HepG2 (cell line): ENCODE data around the gene FAM167B. TPM values are rescaled to one million over a fixed set of nuclear protein-coding genes. Genes with fewer than 3 reads are reported as not detected.
A peak's percentile ranks its signal among the peaks of the same experiment; 100 is the strongest.

ENCODE experiments used
- ATF7 ChIP-seq, 2 experiments: fragments of 450-650 bp in 1 of 2; sonication (generic) in 1 of 2; formaldehyde crosslinking in 1 of 2; IDR thresholded peaks; 2 replicates each; pipeline versions ENCODE4 v1.4.0 to v1.6.1; 2016 to 2020; ENCODE audit warnings: antibody characterized with exemption in 1 of 2, mild to moderate bottlenecking in 1 of 2, missing genetic modification reagents in 1 of 2
- CC2D1A ChIP-seq: sonication (generic); formaldehyde crosslinking; IDR thresholded peaks from 2 replicates; pipeline ENCODE4 v1.8.1; 2023; ENCODE audit warnings: mild to moderate bottlenecking, missing genetic modification reagents
- DZIP1 ChIP-seq: sonication (generic); formaldehyde crosslinking; IDR thresholded peaks from 2 replicates; pipeline ENCODE4 v1.5.0; 2020; ENCODE audit warnings: mild to moderate bottlenecking, missing genetic modification reagents
- PHF8 ChIP-seq: sonication (generic); formaldehyde crosslinking; IDR thresholded peaks from 2 replicates; pipeline ENCODE4 v1.5.0; 2020; ENCODE audit warnings: missing genetic modification reagents
- SP140L ChIP-seq: sonication (generic); formaldehyde crosslinking; IDR thresholded peaks from 2 replicates; pipeline ENCODE4 v1.4.0; 2020; ENCODE audit warnings: missing genetic modification reagents, borderline replicate concordance
- TP53 ChIP-seq: sonication (generic); formaldehyde crosslinking; conservative IDR thresholded peaks from 2 replicates; pipeline ENCODE4 v1.4.0; 2020; ENCODE audit warnings: missing genetic modification reagents
- ZBED4 ChIP-seq: sonication (generic); formaldehyde crosslinking; IDR thresholded peaks from 2 replicates; pipeline ENCODE4 v1.4.0; 2020; ENCODE audit warnings: missing genetic modification reagents, borderline replicate concordance
- ZBTB20 ChIP-seq: sonication (generic); formaldehyde crosslinking; IDR thresholded peaks from 2 replicates; pipeline ENCODE4 v1.8.1; 2023; ENCODE audit warnings: missing genetic modification reagents, low read depth, mild to moderate bottlenecking, borderline replicate concordance
- ZBTB37 ChIP-seq: sonication (generic); formaldehyde crosslinking; IDR thresholded peaks from 2 replicates; pipeline ENCODE4 v1.4.0; 2020; ENCODE audit warnings: mild to moderate bottlenecking, missing genetic modification reagents
- ZFP36L1 ChIP-seq: sonication (generic); formaldehyde crosslinking; IDR thresholded peaks from 2 replicates; pipeline ENCODE4 v1.8.0; 2022; ENCODE audit warnings: mild to moderate bottlenecking, missing genetic modification reagents, moderate library complexity
- ZNF331 ChIP-seq: sonication (generic); formaldehyde crosslinking; IDR thresholded peaks from 2 replicates; pipeline ENCODE4 v1.4.0; 2020; ENCODE audit warnings: missing genetic modification reagents
- ZNF550 ChIP-seq: sonication (generic); formaldehyde crosslinking; IDR thresholded peaks from 2 replicates; pipeline ENCODE4 v1.4.0; 2020; ENCODE audit warnings: mild to moderate bottlenecking, missing genetic modification reagents, borderline replicate concordance
- ZNF710 ChIP-seq: sonication (generic); formaldehyde crosslinking; IDR thresholded peaks from 2 replicates; pipeline ENCODE4 v1.5.0; 2020; ENCODE audit warnings: mild to moderate bottlenecking, missing genetic modification reagents, borderline replicate concordance
- ZNF713 ChIP-seq: sonication (generic); formaldehyde crosslinking; IDR thresholded peaks from 2 replicates; pipeline ENCODE4 v1.4.0; 2020; ENCODE audit warnings: mild to moderate bottlenecking, missing genetic modification reagents
- ZNF770 ChIP-seq: sonication (generic); formaldehyde crosslinking; IDR thresholded peaks from 2 replicates; pipeline ENCODE4 v1.5.0; 2020; ENCODE audit warnings: mild to moderate bottlenecking, missing genetic modification reagents
- polyA plus RNA-seq, 8 experiments: library from polyadenylated mRNA; depleted of rRNA in 3 of 8; stranded (reverse) in 7 of 8; unstranded in 1 of 8; fragments of >200 nt; fragmentation: Illumina TruSeq in 4 of 8; extraction: Trizol in 4 of 8; gene quantifications; 2 replicates each; pipeline versions ENCODE4 v1.2.1 to v1.2.3, GENCODE V29; 2011 to 2016; ENCODE audit warnings: low read depth in 4 of 8, missing spikeins in 1 of 8, mixed read lengths in 1 of 8; ENCODE audit not compliant: insufficient read depth in 1 of 8
- total RNA-seq, 5 experiments: library from RNA; depleted of rRNA; stranded (reverse); fragments of >200 nt; fragmentation: Illumina TruSeq; extraction: Trizol; gene quantifications; 2 replicates each; pipeline ENCODE4 v1.2.3, GENCODE V29; 2016; ENCODE audit warnings: low read depth in 1 of 5

Gene FAM167B
- total and polyA plus RNA-seq, 2 of the 13 experiments (the other 11 are each of a cell fraction or from before 2014, with no cell fraction given), result 0.15 to 0.70 TPM

GRCh38 chr1:32241001-32241763 is 5.8 kb upstream of the FAM167B start (continued):
- TF ChIP-seq ZBTB37 (CRISPR knock-in tag), result no peak
- peak; percentile 51; the same call in 1 of the 2 replicates for TF ChIP-seq ZFP36L1 (CRISPR knock-in tag)
- TF ChIP-seq TP53 (CRISPR knock-in tag), result no peak
- TF ChIP-seq SP140L (CRISPR knock-in tag), result no peak
- no peak; the same call in 1 of the 2 replicates for TF ChIP-seq ZNF331
- no peak for TF ChIP-seq ZNF770 (CRISPR knock-in tag)
- TF ChIP-seq DZIP1 (CRISPR knock-in tag), result no peak
- peak; percentile 71; the same call in 1 of the 2 replicates for TF ChIP-seq ZBED4 (CRISPR knock-in tag)
- no peak for TF ChIP-seq ATF7 (IDR thresholded peaks at IDR 0.05)
- TF ChIP-seq ATF7 (CRISPR knock-in tag; IDR thresholded peaks at IDR 0.05), result 0 out of 2 replicates have a peak, but pooled peaks have one; percentile 29
- TF ChIP-seq ZNF550 (CRISPR knock-in tag), result no peak
- no peak for TF ChIP-seq CC2D1A (CRISPR knock-in tag)
- TF ChIP-seq ZNF713 (CRISPR knock-in tag), result no peak
- TF ChIP-seq ZNF710 (CRISPR knock-in tag), result no peak
- peak; percentile 61; the same call in 1 of the 2 replicates for TF ChIP-seq PHF8 (CRISPR knock-in tag)
- TF ChIP-seq ZBTB20 (CRISPR knock-in tag), result peak; percentile 61; the same call in 1 of the 2 replicates
